Stimulated activated CD8-positive, alpha-beta memory T cell treated with anti-CD3 and anti-CD28 coated beads, Interleukin-4, amount 100 ng/mL, for 4 hours (primary cell): Measurements from ENCODE around the gene S100A3.
"Not testable (repeated sequence)": the region's sequence is repeated elsewhere in the genome, so short reads cannot be mapped to it uniquely, and the experiment has no call there.

Experiments used
- DNase-seq, 2 donors: peaks; one replicate each; pipeline ENCODE4 v3.0.0-alpha.2; 2020; ENCODE audit warnings: low read depth in 2 of 2, low spot score in 1 of 2

S100A3 gene

GRCh38 chr1:153535242-153536011 is 13.6 kb downstream of the S100A3 start, which contains the start of gene S100A6:
S100A6 (minus strand) TSS chr1:153535991; CDS start chr1:153535339, 652 bp downstream.
- no peak for DNase-seq

- DNase-seq: no peak
These were observed 14.2 kb downstream of the S100A3 start for GRCh38 chr1:153534925-153535241.

GRCh38 chr1:153534226-153534924 is 14.7 kb downstream of the S100A3 start:
- no peak for DNase-seq

GRCh38 chr1:153533689-153534201 is 15.3 kb downstream of the S100A3 start:
- DNase-seq: no peak

GRCh38 chr1:153532769-153533599 is 16.1 kb downstream of the S100A3 start:
- DNase-seq: peak; percentile 27 to 58

- no peak for DNase-seq
These were observed 16.9 kb downstream of the S100A3 start for GRCh38 chr1:153532181-153532580.

GRCh38 chr1:153531638-153532037 is 17.4 kb downstream of the S100A3 start:
- DNase-seq: no peak

- no peak for DNase-seq
These were observed 21.4 kb downstream of the S100A3 start for GRCh38 chr1:153527683-153528040.

- no peak for DNase-seq
These were observed 21.9 kb downstream of the S100A3 start for GRCh38 chr1:153527023-153527682.

- no peak for DNase-seq
These were observed 22.9 kb downstream of the S100A3 start for GRCh38 chr1:153526132-153526543.

GRCh38 chr1:153525088-153525728 is 23.9 kb downstream of the S100A3 start:
- DNase-seq: no peak

- DNase-seq: not testable (repeated sequence)
These were observed 26.6 kb downstream of the S100A3 start for GRCh38 chr1:153522353-153523048.

GRCh38 chr1:153521808-153522207 is 27.2 kb downstream of the S100A3 start:
- DNase-seq: not testable (repeated sequence)

- DNase-seq: no peak
These were observed 28.1 kb downstream of the S100A3 start for GRCh38 chr1:153520818-153521476.

- DNase-seq: not testable (repeated sequence)
These were observed 28.8 kb downstream of the S100A3 start for GRCh38 chr1:153520137-153520691.

GRCh38 chr1:153519242-153519641 is 29.8 kb downstream of the S100A3 start:
- DNase-seq: no peak

- DNase-seq: no peak
These were observed 33.3 kb downstream of the S100A3 start for GRCh38 chr1:153515504-153516394.

GRCh38 chr1:153513666-153514065 is 35.4 kb downstream of the S100A3 start:
- no peak for DNase-seq
